ENCODE results near the gene HAUS8. TPM values are rescaled to one million over a fixed set of nuclear protein-coding genes. Genes with fewer than 3 reads are reported as not detected.

The HAUS8 gene
- total and polyA plus RNA-seq, 2 donors (not counting 1 experiment from before 2014, with no cell fraction given): 17.6 to 24.9 TPM

- TF ChIP-seq EZH2 (IDR thresholded peaks at IDR 0.05; ENCODE audit: borderline replicate concordance, insufficient read depth, low read depth, low read length, poor library complexity, severe bottlenecking) (no peak), CTCF (IDR thresholded peaks at IDR 0.05) (no peak)
Observed at GRCh38 chr19:17041976-17042375, 33.3 kb downstream of the HAUS8 start.

GRCh38 chr19:17037966-17038500, 37.2 kb downstream of the HAUS8 start:
- no peak for DNase-seq
- H3K79me2 ChIP-seq (ENCODE audit: control insufficient read depth, insufficient read depth, low read length): no peaks in the 10 kb centered on the region
- intact Hi-C loops (cut with micrococcal nuclease): no loop called here
- H3K9me3 ChIP-seq (ENCODE audit: control extremely low read depth in 1 of 3, control insufficient read depth in 2 of 3, insufficient read depth in 1 of 3, low read length in 2 of 3): peaks cover 0 to 6% (median 0%) of the 10 kb centered on the region in 3 donors
- no peak for ATAC-seq (ENCODE audit: low read depth)
- H3K4me3 Mint-ChIP-seq: no peak overlapping the region
- H3K27ac Mint-ChIP-seq: no peak overlapping the region
- no peak overlapping the region for H3K4me2 ChIP-seq (replicated peaks; ENCODE audit: low read depth, low read length, poor library complexity, severe bottlenecking)
- no peak overlapping the region for H3K27ac ChIP-seq (ENCODE audit: low read length in 2 of 2)
- ChIA-PET POLR2A (no interaction called here), CTCF (no interaction called here)
- 92% methylated on average over 15 of the region's 15 CpGs for WGBS (ENCODE audit: insufficient coverage)
- peaks cover 12% of the 10 kb centered on the region for H3K27me3 Mint-ChIP-seq
- no peak overlapping the region for H2AFZ ChIP-seq (ENCODE audit: insufficient read depth, low read depth, low read length, poor library complexity, severe bottlenecking)
- H3K4me1 Mint-ChIP-seq: no peaks in the 10 kb centered on the region
- no peaks in the 10 kb centered on the region for H3K9me3 Mint-ChIP-seq (ENCODE audit: insufficient read depth)
- TF ChIP-seq EZH2 (IDR thresholded peaks at IDR 0.05; ENCODE audit: borderline replicate concordance, insufficient read depth, low read depth, low read length, poor library complexity, severe bottlenecking): no peak
- TF ChIP-seq CTCF (IDR thresholded peaks at IDR 0.05): no peak
- peaks cover 0 to 4% (median 2%) of the 10 kb centered on the region in 4 experiments for H3K27me3 ChIP-seq (replicated peaks in 1 of 4; ENCODE audit: control extremely low read depth in 1 of 4, control insufficient read depth in 3 of 4, insufficient read depth in 4 of 4, low read length in 3 of 4)
- no peak overlapping the region for H3K4me3 ChIP-seq (ENCODE audit: control extremely low read depth in 1 of 5, extremely low read depth in 1 of 5, insufficient read depth in 1 of 5, low read depth in 2 of 5, low read length in 4 of 5)
- H3K4me1 ChIP-seq (ENCODE audit: control insufficient read depth in 2 of 2, insufficient read depth in 2 of 2, low read length in 2 of 2): peaks cover 0 to 3% of the 10 kb centered on the region in 2 donors
- no peaks in the 10 kb centered on the region for H4K20me1 ChIP-seq (ENCODE audit: control insufficient read depth, insufficient read depth, low read length, poor library complexity, severe bottlenecking)
- H3K36me3 ChIP-seq (replicated peaks in 1 of 2; ENCODE audit: control extremely low read depth in 1 of 2, control insufficient read depth in 1 of 2, extremely low read depth in 1 of 2, insufficient read depth in 2 of 2, low read length in 1 of 2): no peaks in the 10 kb centered on the region
- H3K9ac ChIP-seq (ENCODE audit: low read length): no peak overlapping the region

More at GRCh38 chr19:17041976-17042375, 33.3 kb downstream of the HAUS8 start:
- no peak overlapping the region for H3K4me2 ChIP-seq (replicated peaks; ENCODE audit: low read depth, low read length, poor library complexity, severe bottlenecking)
- H3K27me3 Mint-ChIP-seq: peaks cover 9% of the 10 kb centered on the region
- no peak overlapping the region for H3K9ac ChIP-seq (ENCODE audit: low read length)
- H3K4me1 Mint-ChIP-seq: no peaks in the 10 kb centered on the region
- no peak overlapping the region for H3K27ac Mint-ChIP-seq
- no peak overlapping the region for H3K27ac ChIP-seq (ENCODE audit: low read length in 2 of 2)
- ATAC-seq (ENCODE audit: low read depth) (no peak), DNase-seq (no peak)
- no peaks in the 10 kb centered on the region for H3K9me3 Mint-ChIP-seq (ENCODE audit: insufficient read depth)
- peaks cover 0 to 4% (median 2%) of the 10 kb centered on the region in 4 experiments for H3K27me3 ChIP-seq (replicated peaks in 1 of 4; ENCODE audit: control extremely low read depth in 1 of 4, control insufficient read depth in 3 of 4, insufficient read depth in 4 of 4, low read length in 3 of 4)
- no peak overlapping the region for H3K4me3 ChIP-seq (ENCODE audit: control extremely low read depth in 1 of 5, extremely low read depth in 1 of 5, insufficient read depth in 1 of 5, low read depth in 2 of 5, low read length in 4 of 5)
- CTCF ChIA-PET: interaction anchor here (0.6 kb wide), 1 partner anchor 23 kb away, joined by 3 read pairs; no protein-coding TSS in a partner anchor
- H4K20me1 ChIP-seq (ENCODE audit: control insufficient read depth, insufficient read depth, low read length, poor library complexity, severe bottlenecking): no peaks in the 10 kb centered on the region
- no peaks in the 10 kb centered on the region for H3K4me1 ChIP-seq (ENCODE audit: control insufficient read depth in 2 of 2, insufficient read depth in 2 of 2, low read length in 2 of 2)
- H3K36me3 ChIP-seq (replicated peaks in 1 of 2; ENCODE audit: control extremely low read depth in 1 of 2, control insufficient read depth in 1 of 2, extremely low read depth in 1 of 2, insufficient read depth in 2 of 2, low read length in 1 of 2): no peaks in the 10 kb centered on the region
- no peak overlapping the region for H3K4me3 Mint-ChIP-seq
- no peaks in the 10 kb centered on the region for H3K79me2 ChIP-seq (ENCODE audit: control insufficient read depth, insufficient read depth, low read length)
- WGBS (ENCODE audit: insufficient coverage): 72% methylated on average over 6 of the region's 11 CpGs
- H3K9me3 ChIP-seq (ENCODE audit: control extremely low read depth in 1 of 3, control insufficient read depth in 2 of 3, insufficient read depth in 1 of 3, low read length in 2 of 3): no peaks in the 10 kb centered on the region
- no peak overlapping the region for H2AFZ ChIP-seq (ENCODE audit: insufficient read depth, low read depth, low read length, poor library complexity, severe bottlenecking)
- POLR2A ChIA-PET: no interaction called here
- intact Hi-C loops (cut with micrococcal nuclease): no loop called here
